Measurements from ENCODE around the gene TRIM40.

GRCh38 chr6:30164714-30165113 is 28.8 kb downstream of the TRIM40 start:
- TF ChIP-seq CTCF (IDR thresholded peaks at IDR 0.05) (no peak), POLR2A (IDR thresholded peaks at IDR 0.05) (no peak), POLR2AphosphoS5 (IDR thresholded peaks at IDR 0.05) (no peak)
